Kidney epithelial cell (primary cell): ENCODE data around the gene PYY. TPM values are rescaled to one million over a fixed set of nuclear protein-coding genes. Genes with fewer than 3 reads are reported as not detected.
A peak's percentile ranks its signal among the peaks of the same experiment; 100 is the strongest.

ENCODE experiments used
- DNase-seq: peaks from one replicate; pipeline ENCODE4 v3.0.0-alpha.2; 2010; ENCODE audit warnings: low read depth
- H3K27me3 ChIP-seq: 2 replicates; pipeline ENCODE4 v1.6.0; 2011; ENCODE audit warnings: low read length; ENCODE audit not compliant: control insufficient read depth, insufficient read depth
- H3K36me3 ChIP-seq: 2 replicates; pipeline ENCODE4 v1.5.1; 2011; ENCODE audit warnings: low read length; ENCODE audit not compliant: control insufficient read depth, insufficient read depth
- H3K4me3 ChIP-seq: 2 replicates; pipeline ENCODE4 v1.5.1; 2011; ENCODE audit warnings: low read depth, mild to moderate bottlenecking, control low read depth, low read length
- CTCF ChIP-seq: IDR thresholded peaks from 2 replicates; pipeline ENCODE4 v1.5.1; 2011; ENCODE audit warnings: mild to moderate bottlenecking, moderate library complexity, low read length, control low read depth, inconsistent platforms; ENCODE audit not compliant: insufficient read depth, poor library complexity, severe bottlenecking
- total RNA-seq: library from RNA; depleted of rRNA; stranded (reverse); fragments of >200 nt; gene quantifications from 2 replicates; pipeline ENCODE4 v1.2.3, GENCODE V29; 2015

The PYY gene
- total RNA-seq, 1 donor from 2014 or later = not detected

GRCh38 chr17:43988301-43988700 lies 34.6 kb upstream of the PYY start:
- Histone ChIP-seq H3K27me3 (peaks cover 22% of the 10 kb centered on the region), H3K36me3 (no peaks in the 10 kb centered on the region), H3K4me3 (no peak overlapping the region)
- DNase-seq = no peak
- no peak for TF ChIP-seq CTCF

GRCh38 chr17:43987131-43988021 lies 33.6 kb upstream of the PYY start:
- no peak for DNase-seq
- no peak for TF ChIP-seq CTCF
- peaks cover 25% of the 10 kb centered on the region for H3K27me3 ChIP-seq

GRCh38 chr17:43986225-43986981 lies 32.7 kb upstream of the PYY start:
- Histone ChIP-seq H3K27me3 (peaks cover 25% of the 10 kb centered on the region), H3K36me3 (no peaks in the 10 kb centered on the region), H3K4me3 (no peak overlapping the region)
- no peak for DNase-seq
- no peak for TF ChIP-seq CTCF

More at GRCh38 chr17:43987131-43988021, 33.6 kb upstream of the PYY start:
- H3K4me3 ChIP-seq = no peak overlapping the region
- no peaks in the 10 kb centered on the region for H3K36me3 ChIP-seq

- H3K4me3 ChIP-seq = no peak overlapping the region
- no peaks in the 10 kb centered on the region for H3K36me3 ChIP-seq
- no peak for TF ChIP-seq CTCF
- DNase-seq = no peak
- H3K27me3 ChIP-seq = peaks cover 25% of the 10 kb centered on the region
Observed at GRCh38 chr17:43984521-43984920, 30.8 kb upstream of the PYY start.

- peaks cover 25% of the 10 kb centered on the region for H3K27me3 ChIP-seq
- peak; percentile 40 for TF ChIP-seq CTCF
Observed at GRCh38 chr17:43983515-43984411, 30.0 kb upstream of the PYY start.

More at GRCh38 chr17:43983515-43984411, 30.0 kb upstream of the PYY start:
- H3K36me3 ChIP-seq = no peaks in the 10 kb centered on the region
- no peak for DNase-seq
- H3K4me3 ChIP-seq = peak overlapping the region; percentile 26
